ENCODE data around the gene PGA5. TPM values are rescaled to one million over a fixed set of nuclear protein-coding genes. Genes with fewer than 3 reads are reported as not detected.

Gene PGA5
- total RNA-seq, 1 donor from 2014 or later: not detected

- H3K4me3 Mint-ChIP-seq: no peak overlapping the region
- no peak for TF ChIP-seq CTCF (IDR thresholded peaks at IDR 0.05)
- POLR2A ChIA-PET: no interaction called here
- no peaks in the 10 kb centered on the region for H3K36me3 Mint-ChIP-seq (ENCODE audit: low read depth)
- CTCF ChIA-PET: no interaction called here
- no peaks in the 10 kb centered on the region for H3K9me3 Mint-ChIP-seq
- DNase-seq (no peak), ATAC-seq (ENCODE audit: low read depth) (no peak)
- intact Hi-C loops (cut with micrococcal nuclease): no loop called here
- H3K27me3 Mint-ChIP-seq: no peaks in the 10 kb centered on the region
- no peaks in the 10 kb centered on the region for H3K4me1 Mint-ChIP-seq
- no peak overlapping the region for H3K27ac Mint-ChIP-seq
Measured at GRCh38 chr11:61265357-61265756, 24.4 kb downstream of the PGA5 start.

- POLR2A ChIA-PET: no interaction called here
- no peak for DNase-seq
- Mint-ChIP-seq H3K4me1 (no peaks in the 10 kb centered on the region), H3K27me3 (no peaks in the 10 kb centered on the region), H3K9me3 (no peaks in the 10 kb centered on the region), H3K27ac (no peak overlapping the region), H3K4me3 (no peak overlapping the region), H3K36me3 (ENCODE audit: low read depth) (no peaks in the 10 kb centered on the region)
- CTCF ChIA-PET: no interaction called here
- TF ChIP-seq CTCF (IDR thresholded peaks at IDR 0.05): no peak
- intact Hi-C loops (cut with micrococcal nuclease): no loop called here
- no peak for ATAC-seq (ENCODE audit: low read depth)
Measured at GRCh38 chr11:61266602-61267001, 25.6 kb downstream of the PGA5 start.

- intact Hi-C loops (cut with micrococcal nuclease): no loop called here
- Mint-ChIP-seq H3K27ac (no peak overlapping the region), H3K27me3 (no peaks in the 10 kb centered on the region), H3K4me3 (no peak overlapping the region), H3K4me1 (no peaks in the 10 kb centered on the region), H3K36me3 (ENCODE audit: low read depth) (no peaks in the 10 kb centered on the region), H3K9me3 (no peaks in the 10 kb centered on the region)
- TF ChIP-seq CTCF (IDR thresholded peaks at IDR 0.05): no peak
- CTCF ChIA-PET: no interaction called here
- ATAC-seq (ENCODE audit: low read depth): no peak
- POLR2A ChIA-PET: no interaction called here
- no peak for DNase-seq
Measured at GRCh38 chr11:61267437-61267841, 26.5 kb downstream of the PGA5 start.

GRCh38 chr11:61268588-61269250 lies 27.7 kb downstream of the PGA5 start:
- TF ChIP-seq CTCF (IDR thresholded peaks at IDR 0.05): no peak
- intact Hi-C loops (cut with micrococcal nuclease): no loop called here
- H3K27ac Mint-ChIP-seq: no peak overlapping the region
- DNase-seq (no peak), ATAC-seq (ENCODE audit: low read depth) (no peak)
- H3K4me3 Mint-ChIP-seq: no peak overlapping the region
- no peaks in the 10 kb centered on the region for H3K36me3 Mint-ChIP-seq (ENCODE audit: low read depth)
- no peaks in the 10 kb centered on the region for H3K9me3 Mint-ChIP-seq
- ChIA-PET POLR2A (no interaction called here), CTCF (no interaction called here)
- H3K27me3 Mint-ChIP-seq: no peaks in the 10 kb centered on the region
- H3K4me1 Mint-ChIP-seq: no peaks in the 10 kb centered on the region

- DNase-seq: no peak
- ATAC-seq (ENCODE audit: low read depth): no peak
- H3K9me3 Mint-ChIP-seq: no peaks in the 10 kb centered on the region
- TF ChIP-seq CTCF (IDR thresholded peaks at IDR 0.05): no peak
- H3K36me3 Mint-ChIP-seq (ENCODE audit: low read depth): no peaks in the 10 kb centered on the region
- H3K4me3 Mint-ChIP-seq: no peak overlapping the region
- intact Hi-C loops (cut with micrococcal nuclease): no loop called here
- ChIA-PET POLR2A (no interaction called here), CTCF (interaction anchor here (0.7 kb wide), 1 partner anchor 430 kb away, joined by 3 read pairs; no protein-coding TSS in a partner anchor)
- H3K4me1 Mint-ChIP-seq: no peaks in the 10 kb centered on the region
- H3K27me3 Mint-ChIP-seq: no peaks in the 10 kb centered on the region
- no peak overlapping the region for H3K27ac Mint-ChIP-seq
Measured at GRCh38 chr11:61270354-61271076, 29.5 kb downstream of the PGA5 start.
